NCI-H748 (cell line): ENCODE results near the gene FCRL4.

ENCODE experiments used
- DNase-seq: peaks from one replicate; lab custom pipeline; 2025; ENCODE audit not compliant: unreplicated experiment; lab: John Stamatoyannopoulos, UW

The FCRL4 gene

DNA sequence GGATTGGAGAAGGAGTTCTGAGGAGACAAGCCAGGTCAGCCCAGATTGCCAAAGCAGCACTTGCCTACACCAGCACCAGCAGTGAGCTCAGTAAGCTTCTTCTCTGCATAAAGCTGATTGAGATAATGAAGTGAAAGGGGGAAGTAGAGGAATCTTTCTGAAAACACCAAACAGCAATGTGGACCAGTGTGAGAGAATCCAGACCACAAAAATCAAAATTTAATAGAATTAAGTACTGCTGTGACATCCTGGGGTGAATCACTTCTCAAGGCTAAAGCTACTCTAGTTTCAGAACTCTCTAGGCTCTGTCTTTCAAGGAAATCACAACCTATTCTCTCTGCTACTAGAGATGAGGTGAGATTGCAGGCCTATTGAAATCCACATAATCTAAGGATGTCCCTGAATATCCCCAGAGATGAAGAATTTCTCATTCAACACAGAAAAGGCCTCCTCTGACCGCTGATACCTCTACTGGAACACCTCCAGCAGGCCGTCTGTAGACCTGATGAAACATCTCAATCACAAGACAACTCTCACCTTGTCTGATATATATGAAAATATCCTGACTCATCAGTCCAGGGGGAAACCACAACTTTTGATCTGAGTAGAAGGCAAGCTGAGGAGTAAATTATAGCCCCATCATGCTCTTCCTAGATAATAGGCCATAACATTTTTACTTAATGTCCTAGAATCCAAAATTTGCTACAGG is at the start of gene FCRL4:
TSS of gene FCRL4 (minus strand) at position 127 of the 709 bp plus-strand sequence. CDS start 141 bp downstream, outside the sequence.
- DNase-seq, result no peak

DNA sequence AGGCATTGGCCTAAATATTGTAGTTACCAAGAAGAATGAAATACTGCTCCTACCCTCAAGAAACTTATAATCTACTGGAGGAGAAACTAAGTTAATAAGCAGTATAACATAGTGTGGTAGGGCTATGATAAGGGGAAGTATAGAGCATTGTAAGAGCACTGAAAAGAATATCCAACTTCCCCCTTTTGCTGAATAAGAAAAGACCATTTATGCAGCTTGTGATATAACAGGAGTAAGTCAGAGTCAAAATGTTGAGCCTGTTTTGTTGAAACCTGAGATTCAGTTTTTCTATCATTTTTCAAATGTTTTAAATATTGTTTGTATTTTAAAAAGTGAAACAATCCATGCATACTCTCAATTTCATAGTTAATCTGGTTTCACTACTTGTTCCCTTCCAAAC is 48.3 kb upstream of the FCRL4 start:
- DNase-seq, result no peak

DNA sequence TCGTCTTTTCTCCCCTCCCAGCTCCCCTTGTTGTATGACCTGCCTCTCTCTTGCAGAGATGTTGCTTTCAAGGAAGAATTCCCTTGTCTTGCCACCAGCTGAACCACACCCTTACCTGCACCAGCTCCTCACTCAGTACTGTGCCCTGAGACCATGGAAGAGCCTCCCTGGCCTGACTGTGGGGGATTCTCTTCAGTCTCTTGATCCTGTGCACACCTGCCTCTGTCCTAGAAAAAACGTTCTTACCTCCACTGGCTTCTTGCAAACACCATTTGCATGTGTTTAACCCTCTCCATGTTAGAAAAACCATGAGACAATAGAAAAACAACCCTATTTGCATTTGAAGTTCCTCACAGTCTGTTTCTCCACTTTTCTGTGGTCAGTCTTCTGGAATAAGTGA is 43.3 kb upstream of the FCRL4 start:
- no peak for DNase-seq

DNA sequence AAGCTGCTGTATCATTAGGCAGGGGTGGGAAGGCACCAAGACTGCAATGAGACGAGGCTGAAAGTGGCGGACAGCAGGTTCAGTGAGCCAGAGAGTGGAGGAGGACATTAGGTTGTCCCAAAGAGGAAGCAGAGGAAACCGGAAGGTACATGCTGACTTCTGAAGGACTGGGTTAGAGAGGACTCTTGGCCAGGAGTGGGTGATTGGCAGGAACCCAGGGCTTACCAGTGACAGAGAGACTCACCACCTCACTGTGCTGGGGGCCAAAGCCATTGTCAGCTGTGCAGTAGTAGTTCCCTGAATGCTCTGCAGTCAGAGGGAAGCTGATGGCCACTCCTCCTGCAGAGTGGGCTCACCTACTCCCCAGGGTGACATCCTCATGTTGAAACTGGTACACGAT is 41.9 kb upstream of the FCRL4 start:
- no peak for DNase-seq

DNA sequence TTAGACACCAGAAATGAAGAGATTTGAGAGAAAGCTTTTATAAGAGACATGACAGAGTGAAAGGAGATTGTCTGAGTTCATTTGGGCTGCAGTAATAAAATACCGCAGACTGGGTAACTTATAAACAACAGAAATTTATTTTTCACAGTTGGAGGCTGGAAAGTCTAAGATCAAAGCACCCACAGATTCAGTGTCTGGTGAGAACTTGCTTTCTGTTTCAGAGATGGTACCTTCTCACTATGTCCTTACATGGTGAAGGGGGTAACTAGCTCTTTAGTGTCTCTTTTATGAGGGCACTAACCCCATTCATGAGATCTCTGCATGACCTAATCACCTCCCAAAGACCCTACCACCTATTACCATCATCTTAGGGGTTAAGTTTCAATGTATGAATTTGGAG is 30.9 kb upstream of the FCRL4 start:
- no peak for DNase-seq

DNA sequence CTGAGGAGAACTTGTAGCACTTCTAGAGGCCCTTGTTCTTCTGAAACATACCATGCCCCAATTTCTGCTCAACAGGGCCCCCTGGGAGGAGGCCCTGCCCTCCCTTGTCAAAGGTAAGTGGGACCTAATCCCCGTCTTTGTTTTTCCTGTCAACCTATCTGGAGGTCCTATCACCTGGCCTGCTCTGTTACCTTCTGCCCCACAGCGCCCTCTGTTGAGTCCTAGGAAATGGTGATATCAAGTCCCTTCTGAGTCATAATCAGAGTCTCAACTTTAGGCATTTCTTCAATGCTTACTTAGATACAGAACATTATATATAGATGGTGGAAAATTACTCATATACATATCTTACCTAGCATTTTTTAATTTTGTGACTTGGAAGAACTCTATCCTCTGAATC is 28.2 kb upstream of the FCRL4 start:
- peak; percentile 18 for DNase-seq

DNA sequence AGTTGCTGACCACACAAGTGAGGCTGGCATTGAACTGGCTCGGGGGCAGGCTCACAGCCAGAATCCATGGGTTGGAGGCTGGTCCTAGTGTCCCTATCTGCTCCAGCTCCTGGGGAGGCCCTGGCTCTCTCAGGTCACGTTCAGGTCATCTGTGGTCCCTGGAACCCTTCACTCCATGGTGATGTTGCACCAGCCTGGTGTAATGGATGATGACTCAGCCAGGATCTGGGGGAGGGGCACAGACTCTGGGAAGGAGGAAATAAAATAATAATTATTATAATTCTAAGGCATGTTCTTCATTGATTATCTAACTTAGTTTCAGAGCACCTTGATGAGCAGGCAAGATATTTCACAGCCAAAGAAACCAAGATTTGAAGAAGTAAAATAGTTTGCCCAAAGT is 26.6 kb upstream of the FCRL4 start:
- no peak for DNase-seq

DNA sequence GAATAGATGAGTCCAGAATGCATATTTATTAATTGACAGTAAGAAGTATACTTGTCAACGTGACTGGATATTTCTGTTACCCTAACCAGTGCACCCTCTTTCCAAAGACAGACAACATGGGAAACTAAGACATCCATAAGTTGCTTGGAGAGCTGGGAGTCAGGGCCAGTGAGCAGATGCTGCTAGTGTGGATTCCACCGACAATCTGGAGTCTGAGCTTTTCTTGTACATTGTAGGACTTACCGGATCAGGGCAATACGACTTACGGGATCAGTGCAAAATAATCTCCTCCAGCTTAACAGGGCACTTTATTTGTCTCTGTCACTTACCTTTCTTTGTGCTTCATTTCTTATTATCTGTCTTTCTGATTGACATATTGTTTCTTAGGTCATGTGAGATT is 24.6 kb upstream of the FCRL4 start:
- no peak for DNase-seq

DNA sequence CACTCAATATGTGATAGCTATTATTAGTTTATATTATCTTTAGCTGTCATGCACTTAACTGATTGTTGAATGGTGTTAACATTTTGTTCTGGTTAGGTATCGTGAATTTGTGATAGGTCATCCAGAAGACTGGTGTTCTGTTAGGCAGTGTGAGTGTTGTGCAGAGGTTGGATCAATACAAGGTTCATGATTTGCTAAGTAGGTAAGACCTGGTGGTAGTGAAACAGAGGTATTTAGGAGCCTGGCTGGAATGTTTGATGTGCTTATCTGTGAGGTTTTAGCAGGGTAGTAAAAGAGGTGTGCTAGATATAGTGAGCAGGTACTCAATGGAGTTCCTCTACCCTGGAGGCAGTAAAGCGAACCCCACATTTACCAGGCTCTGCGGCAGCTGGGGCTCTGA is 20.3 kb upstream of the FCRL4 start:
- DNase-seq, result no peak

DNA sequence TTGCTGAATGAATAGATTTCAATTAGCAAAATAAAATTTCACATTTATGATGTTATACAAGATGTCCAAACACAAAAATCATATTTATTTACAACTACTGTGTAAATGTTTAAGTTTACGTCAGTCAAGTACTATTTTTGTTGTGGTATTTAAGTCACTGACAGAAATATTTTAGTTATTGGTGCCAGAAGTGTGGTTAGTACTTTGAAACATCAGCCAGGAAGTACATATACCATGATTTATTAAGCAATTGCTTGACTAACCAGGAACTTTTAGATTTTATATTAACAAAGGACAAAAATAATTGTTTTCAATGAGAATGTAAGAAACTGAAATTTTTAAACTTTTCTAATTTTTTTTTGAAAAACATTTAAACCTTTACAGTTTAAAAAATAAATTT is 2.4 kb upstream of the FCRL4 start:
- no peak for DNase-seq

DNA sequence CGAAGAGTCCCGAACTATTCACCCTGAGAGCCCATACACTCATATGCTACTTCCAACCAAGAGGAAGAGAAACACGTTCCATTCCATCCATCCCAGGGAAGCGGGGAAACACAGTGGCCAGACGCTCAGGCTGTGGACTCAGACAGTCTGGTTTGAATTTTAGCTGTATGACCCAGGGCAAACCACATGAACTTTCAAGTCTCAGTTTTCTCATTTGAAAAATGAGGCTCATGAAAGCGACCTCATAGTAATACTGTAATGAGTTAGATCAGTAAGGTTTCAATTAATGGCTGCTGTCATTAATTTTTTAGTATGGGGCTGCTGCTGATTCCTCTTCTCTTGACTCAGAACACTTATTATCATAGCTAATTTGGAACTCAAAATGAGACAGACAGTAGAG is 1.5 kb downstream of the FCRL4 start:
- DNase-seq, result no peak

DNA sequence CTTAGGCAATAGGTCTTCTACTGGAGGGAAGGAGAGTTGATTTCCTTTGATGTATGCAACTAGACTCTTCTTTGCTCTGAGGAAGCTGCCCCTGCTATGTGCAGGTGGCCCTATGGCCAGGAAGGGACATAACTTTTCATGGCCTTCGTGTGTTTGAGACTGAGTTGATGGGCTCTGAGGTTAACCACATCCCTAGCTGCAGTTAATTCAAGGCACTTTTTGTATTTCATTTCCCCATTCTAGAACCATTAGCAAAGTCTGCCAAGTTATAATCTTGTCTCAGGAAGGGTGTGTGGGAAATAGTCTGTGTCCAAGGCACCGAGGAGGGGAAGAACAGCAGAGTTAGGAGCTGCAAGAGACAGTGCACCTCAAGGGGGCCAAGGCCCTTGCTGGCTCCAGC is 2.5 kb downstream of the FCRL4 start:
- DNase-seq, result no peak

DNA sequence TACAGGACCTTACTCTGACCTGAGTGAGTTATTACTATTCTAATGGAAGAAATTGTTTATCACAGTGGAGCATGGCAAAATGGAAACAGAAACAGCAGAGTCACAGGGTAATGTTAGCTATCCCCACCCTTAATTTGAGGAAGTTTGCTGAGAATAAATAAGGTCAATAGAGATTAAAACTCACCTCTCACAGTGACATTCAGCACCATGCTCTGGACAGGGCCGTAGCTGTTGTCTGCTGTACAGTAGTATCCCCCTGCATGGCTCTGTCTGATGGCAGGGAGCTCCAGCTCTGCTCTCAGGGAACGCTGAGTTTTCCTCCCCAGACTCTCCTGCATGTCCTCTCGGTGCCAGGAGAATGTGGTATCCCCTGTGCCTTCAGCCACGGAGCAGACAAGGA is 11.9 kb downstream of the FCRL4 start:
- no peak for DNase-seq

DNA sequence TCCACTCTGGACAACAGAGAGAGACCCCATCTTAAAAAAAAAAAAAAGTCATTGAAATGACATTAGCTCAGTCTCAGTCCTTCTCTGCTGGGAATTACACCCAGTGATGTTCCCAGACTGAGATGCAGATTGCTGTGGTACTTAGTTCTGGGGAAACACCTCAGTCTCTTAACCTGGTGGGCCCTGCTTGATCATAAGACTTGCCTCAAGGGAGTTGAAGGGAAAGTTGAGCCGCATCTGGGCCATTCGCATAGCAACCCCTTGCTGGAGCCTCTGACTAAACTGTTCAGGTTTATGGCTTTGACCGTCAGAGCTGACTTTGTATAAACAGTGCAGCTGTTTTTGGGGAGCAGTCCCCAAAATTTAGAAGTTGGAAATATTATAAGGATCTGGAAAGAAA is 13.4 kb downstream of the FCRL4 start:
- DNase-seq, result no peak

DNA sequence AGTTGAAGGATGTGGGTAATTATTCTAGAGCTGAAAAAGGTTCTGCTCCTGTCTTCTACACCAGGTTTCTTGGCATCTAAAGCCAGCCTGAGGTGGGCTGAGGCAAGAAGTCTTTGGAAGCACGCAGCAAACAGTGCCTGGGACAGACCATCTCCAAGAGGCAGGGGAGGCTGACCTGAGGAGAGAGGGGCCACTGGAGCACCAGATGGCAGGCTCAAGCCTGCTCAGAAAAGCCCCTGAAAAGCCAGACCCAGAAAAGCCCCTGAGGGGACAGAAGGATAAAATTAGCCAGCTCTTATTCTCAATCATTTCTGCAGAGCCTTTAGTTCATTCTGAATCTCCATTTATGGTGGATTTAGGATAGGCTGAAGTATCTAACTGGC is 17.1 kb downstream of the FCRL4 start:
- DNase-seq, result no peak

DNA sequence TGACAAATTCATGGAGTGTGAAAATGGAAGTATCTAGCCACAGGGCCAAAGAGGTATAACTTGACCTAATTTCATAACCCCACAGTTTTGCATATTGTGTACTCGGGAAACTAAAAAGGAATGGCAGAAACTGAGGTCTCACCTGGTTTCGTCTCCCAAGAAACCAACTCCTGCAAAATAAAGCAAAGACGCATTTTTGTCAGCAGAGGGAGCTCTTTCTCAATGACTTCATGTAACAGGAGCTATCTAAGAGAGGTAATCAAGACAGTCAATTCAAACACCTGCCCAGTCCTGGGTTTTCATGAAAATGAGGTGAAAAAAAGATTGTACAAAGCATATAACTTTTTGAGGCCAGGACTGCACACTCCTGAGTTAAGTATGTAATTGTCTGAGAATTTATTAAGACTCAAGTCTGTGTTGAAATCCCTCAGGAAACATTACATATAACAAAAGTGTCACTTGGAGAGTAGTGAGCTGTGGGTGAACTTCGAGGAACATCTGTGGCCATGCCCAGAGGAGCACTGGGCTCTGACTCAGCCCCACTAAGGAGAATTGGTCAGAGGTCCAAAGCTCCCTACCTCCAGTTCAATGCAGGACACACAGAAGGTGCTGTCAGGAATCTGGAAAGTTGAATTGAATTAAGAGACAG is 17.6 kb downstream of the FCRL4 start:
- peak; percentile 50 for DNase-seq

DNA sequence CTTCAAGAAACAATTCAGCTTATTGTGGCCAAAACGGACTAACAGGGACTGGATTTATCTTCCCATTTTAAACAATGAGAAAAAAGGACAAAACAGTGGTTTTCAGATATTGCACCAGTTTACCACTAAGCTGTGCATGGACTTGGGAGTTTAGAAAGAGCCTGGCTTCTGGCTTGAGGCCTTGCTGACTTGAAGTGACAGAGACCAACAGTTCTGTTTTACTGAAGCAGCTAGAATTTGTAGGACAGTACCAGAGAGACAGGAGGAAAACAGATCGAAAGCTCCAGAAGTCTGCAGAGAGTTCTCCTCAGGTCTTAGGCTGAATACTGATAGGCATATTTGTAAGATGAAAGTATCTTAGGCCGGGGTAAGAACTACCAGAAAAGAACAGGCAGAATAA is 20.5 kb downstream of the FCRL4 start:
- no peak for DNase-seq

DNA sequence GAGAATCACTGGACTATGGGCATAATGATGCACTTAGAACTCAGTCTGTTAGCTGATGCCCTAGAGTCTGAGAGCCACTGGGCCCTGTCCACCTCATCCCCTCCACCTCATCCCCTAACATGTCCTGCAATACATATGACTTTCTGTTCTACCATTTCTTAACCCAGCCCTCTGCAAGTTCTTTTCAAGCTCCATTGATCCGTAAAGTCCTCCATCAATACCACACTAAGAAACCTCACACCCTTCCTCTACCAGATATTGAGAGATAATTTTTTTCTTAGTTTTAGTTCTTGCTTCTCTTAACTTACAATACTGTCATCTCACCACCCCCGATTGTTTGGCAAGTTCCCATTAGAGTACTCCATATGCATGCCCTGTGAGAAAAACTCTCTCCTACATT is 22.1 kb downstream of the FCRL4 start:
- DNase-seq, result no peak

DNA sequence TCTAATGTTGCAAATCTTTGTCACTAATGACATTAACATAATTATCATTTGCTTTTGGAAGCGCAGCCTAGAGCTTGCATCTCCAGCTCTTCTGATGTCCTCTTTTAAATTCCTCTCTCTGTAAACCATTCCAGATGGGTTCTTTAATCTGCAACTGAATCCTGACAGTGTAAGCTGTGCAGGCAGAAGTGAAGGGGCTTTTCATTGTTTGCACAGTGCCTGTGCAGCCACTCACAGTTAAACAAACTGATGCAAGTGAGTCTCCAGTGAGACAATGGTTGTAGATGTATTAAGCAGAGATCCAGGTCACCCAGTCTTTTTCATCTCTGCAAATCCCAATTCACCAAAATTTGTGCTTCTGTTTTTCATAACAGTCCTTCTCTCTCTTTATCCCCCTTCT is 23.0 kb downstream of the FCRL4 start:
- DNase-seq, result no peak

DNA sequence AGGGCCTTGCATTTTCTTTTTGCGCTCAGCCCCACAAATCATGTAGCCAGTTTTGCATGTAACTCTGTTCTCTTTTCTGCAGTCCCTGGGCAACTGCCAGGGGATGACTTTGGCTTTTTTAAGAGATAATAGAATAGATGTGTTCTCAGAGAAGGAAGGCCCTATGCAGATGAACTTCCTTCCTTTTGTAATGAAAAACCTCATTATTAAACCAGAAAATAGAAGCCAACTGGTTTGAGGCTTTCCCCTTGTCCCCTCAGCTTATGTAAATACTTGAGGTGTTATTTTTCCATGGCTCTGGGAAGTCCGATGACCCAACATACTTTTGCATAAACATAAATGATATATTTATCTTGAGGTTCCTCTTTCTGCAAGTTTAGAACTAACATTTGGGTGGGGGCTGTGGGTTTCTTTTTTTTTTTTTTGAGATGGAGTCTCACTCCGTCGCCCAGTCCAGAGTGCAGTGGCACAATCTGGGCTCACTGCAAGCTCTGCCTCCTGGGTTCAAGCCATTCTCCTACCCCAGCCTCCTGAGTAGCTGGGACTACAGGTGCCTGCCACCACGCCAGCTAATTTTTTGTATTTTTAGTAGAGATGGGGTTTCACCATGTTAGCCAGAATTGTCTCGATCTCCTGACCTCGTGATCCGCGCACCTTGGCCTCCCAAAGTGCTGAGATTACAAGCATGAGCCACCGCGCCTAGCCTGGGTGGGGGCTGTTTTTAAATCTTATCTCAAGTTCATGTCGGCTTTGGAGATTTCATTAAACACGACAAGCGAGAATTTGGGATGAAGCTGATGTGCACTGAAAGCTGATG is 31.2 kb downstream of the FCRL4 start:
- DNase-seq, result no peak

DNA sequence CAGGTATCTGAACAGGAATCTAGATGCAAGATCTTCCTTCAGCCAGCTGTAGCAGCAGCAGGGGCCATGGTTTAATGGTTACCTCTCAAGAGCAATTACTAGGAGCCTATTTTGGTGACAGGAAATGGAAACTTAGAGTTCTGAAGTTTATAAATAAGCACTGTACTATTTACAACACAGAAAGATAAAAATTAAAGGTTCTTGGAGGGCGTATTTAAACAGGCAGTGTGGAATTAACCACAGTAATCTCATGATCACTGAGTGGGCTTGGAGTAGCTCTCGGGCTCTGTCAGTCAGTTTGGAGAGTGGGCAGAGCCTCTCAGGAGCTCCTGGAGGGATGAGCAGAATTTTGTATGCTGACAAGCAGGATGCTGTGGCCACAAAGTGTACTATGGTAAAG is 35.4 kb downstream of the FCRL4 start:
- no peak for DNase-seq

DNA sequence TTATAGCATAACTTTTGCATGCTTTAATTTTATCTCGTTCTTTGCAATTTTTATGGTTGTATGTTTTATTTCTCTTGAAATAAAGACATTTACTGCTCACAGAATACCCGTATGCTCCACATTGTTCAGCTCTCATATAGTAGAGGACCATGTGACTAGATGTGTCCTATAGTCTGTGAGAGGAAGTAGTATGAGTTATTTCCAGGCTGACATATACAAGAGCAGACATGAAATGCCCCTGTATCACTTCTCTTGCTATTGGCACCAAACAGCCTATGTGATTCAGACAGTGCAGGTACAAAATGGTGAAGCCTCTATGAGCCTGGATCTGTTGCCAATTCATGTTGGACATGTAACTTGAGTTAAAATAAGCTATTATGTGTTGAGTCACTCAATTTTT is 39.8 kb downstream of the FCRL4 start:
- DNase-seq, result no peak
